Gastroesophageal sphincter (tissue), 3 donors: ENCODE measurements around the gene UBE2M.

Experiments used
- EP300 ChIP-seq: sonication (generic); formaldehyde crosslinking; IDR thresholded peaks from one replicate; pipeline ENCODE4 v1.6.1; 2017; ENCODE audit warnings: antibody characterized with exemption, mild to moderate bottlenecking
- POLR2A ChIP-seq, 2 donors: fragments of 450-650 bp; IDR thresholded peaks; one replicate each; pipeline ENCODE4 v1.6.1; 2017; ENCODE audit warnings: antibody characterized with exemption in 2 of 2, mild to moderate bottlenecking in 2 of 2, moderate library complexity in 1 of 2
- TF ChIP-seq, protein P1 (sequence below), 4 experiments: fragments of 200-600 bp in 2 of 4; fragments of 450-650 bp in 2 of 4; sonication (generic) in 1 of 4; IDR thresholded peaks; one replicate each; pipeline ENCODE4 v1.5.1; 2017 to 2019; ENCODE audit warnings: antibody characterized with exemption in 4 of 4, mild to moderate bottlenecking in 2 of 4, moderate library complexity in 2 of 4

DNA sequence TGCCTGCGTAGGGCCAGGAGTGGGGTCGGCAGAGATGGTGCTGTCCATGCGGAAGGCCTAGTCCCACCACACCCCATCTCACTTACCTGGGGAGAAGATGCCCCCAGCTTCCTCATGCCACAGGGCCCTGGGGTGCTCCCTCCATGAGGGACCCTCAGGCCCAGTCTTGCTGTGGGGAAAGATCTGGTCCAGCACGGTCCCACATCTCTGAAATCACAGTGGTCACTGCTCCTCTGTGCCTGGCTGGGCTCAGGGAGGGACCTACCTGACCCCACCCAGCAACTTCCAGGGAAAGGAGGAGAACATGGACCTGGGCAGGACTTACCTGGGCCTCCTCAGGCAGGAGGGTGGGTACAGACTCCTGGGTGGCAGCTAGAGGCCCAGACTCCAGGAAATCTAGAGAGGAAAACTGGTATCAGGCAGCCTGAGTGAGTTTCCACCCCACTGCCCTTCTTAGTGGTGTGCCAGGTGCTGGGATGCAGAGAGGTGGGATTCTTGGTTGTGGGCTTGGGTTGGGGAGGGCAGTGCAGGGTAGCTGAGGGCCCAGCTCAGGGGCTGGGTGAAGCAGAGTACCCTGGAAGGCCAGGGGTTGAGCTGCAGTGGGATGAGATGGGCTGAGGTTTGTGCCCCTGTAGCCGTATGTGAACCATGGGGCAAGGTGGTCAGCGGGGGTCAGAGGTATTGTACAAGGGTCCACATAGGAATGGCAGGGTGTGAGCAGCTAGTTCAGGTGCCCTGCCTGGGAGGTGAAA, 11.0 kb upstream of the UBE2M start:
- TF ChIP-seq POLR2A (IDR thresholded peaks at IDR 0.05) (no peak), EP300 (no peak)
- TF ChIP-seq, protein P1, sequence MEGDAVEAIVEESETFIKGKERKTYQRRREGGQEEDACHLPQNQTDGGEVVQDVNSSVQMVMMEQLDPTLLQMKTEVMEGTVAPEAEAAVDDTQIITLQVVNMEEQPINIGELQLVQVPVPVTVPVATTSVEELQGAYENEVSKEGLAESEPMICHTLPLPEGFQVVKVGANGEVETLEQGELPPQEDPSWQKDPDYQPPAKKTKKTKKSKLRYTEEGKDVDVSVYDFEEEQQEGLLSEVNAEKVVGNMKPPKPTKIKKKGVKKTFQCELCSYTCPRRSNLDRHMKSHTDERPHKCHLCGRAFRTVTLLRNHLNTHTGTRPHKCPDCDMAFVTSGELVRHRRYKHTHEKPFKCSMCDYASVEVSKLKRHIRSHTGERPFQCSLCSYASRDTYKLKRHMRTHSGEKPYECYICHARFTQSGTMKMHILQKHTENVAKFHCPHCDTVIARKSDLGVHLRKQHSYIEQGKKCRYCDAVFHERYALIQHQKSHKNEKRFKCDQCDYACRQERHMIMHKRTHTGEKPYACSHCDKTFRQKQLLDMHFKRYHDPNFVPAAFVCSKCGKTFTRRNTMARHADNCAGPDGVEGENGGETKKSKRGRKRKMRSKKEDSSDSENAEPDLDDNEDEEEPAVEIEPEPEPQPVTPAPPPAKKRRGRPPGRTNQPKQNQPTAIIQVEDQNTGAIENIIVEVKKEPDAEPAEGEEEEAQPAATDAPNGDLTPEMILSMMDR (IDR thresholded peaks at IDR 0.05): no peak
